HepG2 (cell line): ENCODE measurements around the gene DISP2. TPM values are rescaled to one million over a fixed set of nuclear protein-coding genes. Genes with fewer than 3 reads are reported as not detected.

ENCODE experiments used
- EHMT2 ChIP-seq: fragments of 200-600 bp; sonication (generic); IDR thresholded peaks from 2 replicates; pipeline ENCODE4 v1.7.0; 2017; ENCODE audit warnings: antibody characterized with exemption, low read depth, low read length, borderline replicate concordance
- ETV5 ChIP-seq: IDR thresholded peaks from 2 replicates; pipeline ENCODE4 v1.6.1; 2018; ENCODE audit warnings: missing biosample characterization, missing genetic modification reagents, inconsistent platforms, borderline replicate concordance
- FOXK2 ChIP-seq: fragments of 450-650 bp; IDR thresholded peaks from 2 replicates; pipeline ENCODE4 v1.6.1; 2016
- ISL2 ChIP-seq: sonication (generic); formaldehyde crosslinking; IDR thresholded peaks from 2 replicates; pipeline ENCODE4 v1.5.0; 2020; ENCODE audit warnings: missing genetic modification reagents
- KLF15 ChIP-seq: sonication (generic); formaldehyde crosslinking; IDR thresholded peaks from 2 replicates; pipeline ENCODE4 v1.8.1; 2023; ENCODE audit warnings: borderline replicate concordance, mild to moderate bottlenecking, inconsistent platforms, missing genetic modification reagents, mixed read lengths
- MIER2 ChIP-seq: IDR thresholded peaks from 2 replicates; pipeline ENCODE4 v1.6.1; 2016; ENCODE audit warnings: missing biosample characterization, missing genetic modification reagents
- MXD3 ChIP-seq: IDR thresholded peaks from 2 replicates; pipeline ENCODE4 v1.6.1; 2016; ENCODE audit warnings: mild to moderate bottlenecking, missing biosample characterization, missing genetic modification reagents
- NKX3-1 ChIP-seq: sonication (generic); formaldehyde crosslinking; IDR thresholded peaks from 2 replicates; pipeline ENCODE4 v1.5.0; 2020; ENCODE audit warnings: missing genetic modification reagents
- NR2C2 ChIP-seq: sonication (generic); formaldehyde crosslinking; IDR thresholded peaks from 2 replicates; pipeline ENCODE4 v1.4.0; 2020; ENCODE audit warnings: missing genetic modification reagents, mild to moderate bottlenecking, moderate library complexity, borderline replicate concordance
- NR2F6 ChIP-seq, 2 experiments: IDR thresholded peaks; 2 replicates each; pipeline ENCODE4 v1.6.1; 2016; ENCODE audit warnings: antibody characterized with exemption in 1 of 2, mild to moderate bottlenecking in 1 of 2
- PHF5A ChIP-seq: IDR thresholded peaks from one replicate; pipeline ENCODE4 v1.6.1; 2018; ENCODE audit warnings: low read depth, missing genetic modification reagents; ENCODE audit not compliant: unreplicated experiment
- RBFOX2 ChIP-seq: fragments of 200-400 bp; formaldehyde crosslinking; IDR thresholded peaks from 2 replicates; pipeline ENCODE4 v1.6.1; 2017; ENCODE audit warnings: low read depth, mild to moderate bottlenecking, low read length
- SCMH1 ChIP-seq: sonication (generic); formaldehyde crosslinking; IDR thresholded peaks from 2 replicates; pipeline ENCODE4 v1.9.0; 2021; ENCODE audit warnings: missing genetic modification reagents, mild to moderate bottlenecking, borderline replicate concordance
- ZNF441 ChIP-seq: sonication (generic); formaldehyde crosslinking; IDR thresholded peaks from 2 replicates; pipeline ENCODE4 v1.7.0; 2021; ENCODE audit warnings: missing genetic modification reagents, borderline replicate concordance
- ZNF629 ChIP-seq: sonication (generic); formaldehyde crosslinking; conservative IDR thresholded peaks from 2 replicates; pipeline ENCODE4 v1.5.0; 2020; ENCODE audit warnings: missing genetic modification reagents
- ZNF7 ChIP-seq: IDR thresholded peaks from 2 replicates; pipeline ENCODE4 v1.6.1; 2016; ENCODE audit warnings: missing biosample characterization, missing genetic modification reagents
- ZNF83 ChIP-seq: sonication (generic); formaldehyde crosslinking; IDR thresholded peaks from 2 replicates; pipeline ENCODE4 v1.4.0; 2020; ENCODE audit warnings: missing genetic modification reagents, mild to moderate bottlenecking, borderline replicate concordance
- polyA plus RNA-seq, 8 experiments: library from polyadenylated mRNA; depleted of rRNA in 3 of 8; stranded (reverse) in 7 of 8; unstranded in 1 of 8; fragments of >200 nt; fragmentation: Illumina TruSeq in 4 of 8; extraction: Trizol in 4 of 8; gene quantifications; 2 replicates each; pipeline versions ENCODE4 v1.2.1 to v1.2.3, GENCODE V29; 2011 to 2016; ENCODE audit warnings: low read depth in 4 of 8, missing spikeins in 1 of 8, mixed read lengths in 1 of 8; ENCODE audit not compliant: insufficient read depth in 1 of 8
- total RNA-seq, 5 experiments: library from RNA; depleted of rRNA; stranded (reverse); fragments of >200 nt; fragmentation: Illumina TruSeq; extraction: Trizol; gene quantifications; 2 replicates each; pipeline ENCODE4 v1.2.3, GENCODE V29; 2016; ENCODE audit warnings: low read depth in 1 of 5
- TF ChIP-seq, protein P1 (sequence below), 2 experiments: fragments of 450-650 bp in 1 of 2; sonication (generic) in 1 of 2; formaldehyde crosslinking in 1 of 2; IDR thresholded peaks; 2 replicates each; pipeline versions ENCODE4 v1.6.1 to v1.8.0; 2016 to 2022; ENCODE audit warnings: antibody characterized with exemption in 1 of 2, mild to moderate bottlenecking in 1 of 2, missing genetic modification reagents in 1 of 2

Gene DISP2
- total and polyA plus RNA-seq, 2 of the 13 experiments (the other 11 are each of a cell fraction or from before 2014, with no cell fraction given), result 0.09 to 0.32 TPM

GRCh38 chr15:40421246-40422157, 63.5 kb downstream of the DISP2 start (continued):
- TF ChIP-seq MXD3 (CRISPR knock-in tag), result peak; percentile 68; the same call in 1 of the 2 replicates
- no peak for TF ChIP-seq PHF5A
- TF ChIP-seq EHMT2, result no peak
- TF ChIP-seq KLF15 (CRISPR knock-in tag), result no peak
- TF ChIP-seq, protein P1, sequence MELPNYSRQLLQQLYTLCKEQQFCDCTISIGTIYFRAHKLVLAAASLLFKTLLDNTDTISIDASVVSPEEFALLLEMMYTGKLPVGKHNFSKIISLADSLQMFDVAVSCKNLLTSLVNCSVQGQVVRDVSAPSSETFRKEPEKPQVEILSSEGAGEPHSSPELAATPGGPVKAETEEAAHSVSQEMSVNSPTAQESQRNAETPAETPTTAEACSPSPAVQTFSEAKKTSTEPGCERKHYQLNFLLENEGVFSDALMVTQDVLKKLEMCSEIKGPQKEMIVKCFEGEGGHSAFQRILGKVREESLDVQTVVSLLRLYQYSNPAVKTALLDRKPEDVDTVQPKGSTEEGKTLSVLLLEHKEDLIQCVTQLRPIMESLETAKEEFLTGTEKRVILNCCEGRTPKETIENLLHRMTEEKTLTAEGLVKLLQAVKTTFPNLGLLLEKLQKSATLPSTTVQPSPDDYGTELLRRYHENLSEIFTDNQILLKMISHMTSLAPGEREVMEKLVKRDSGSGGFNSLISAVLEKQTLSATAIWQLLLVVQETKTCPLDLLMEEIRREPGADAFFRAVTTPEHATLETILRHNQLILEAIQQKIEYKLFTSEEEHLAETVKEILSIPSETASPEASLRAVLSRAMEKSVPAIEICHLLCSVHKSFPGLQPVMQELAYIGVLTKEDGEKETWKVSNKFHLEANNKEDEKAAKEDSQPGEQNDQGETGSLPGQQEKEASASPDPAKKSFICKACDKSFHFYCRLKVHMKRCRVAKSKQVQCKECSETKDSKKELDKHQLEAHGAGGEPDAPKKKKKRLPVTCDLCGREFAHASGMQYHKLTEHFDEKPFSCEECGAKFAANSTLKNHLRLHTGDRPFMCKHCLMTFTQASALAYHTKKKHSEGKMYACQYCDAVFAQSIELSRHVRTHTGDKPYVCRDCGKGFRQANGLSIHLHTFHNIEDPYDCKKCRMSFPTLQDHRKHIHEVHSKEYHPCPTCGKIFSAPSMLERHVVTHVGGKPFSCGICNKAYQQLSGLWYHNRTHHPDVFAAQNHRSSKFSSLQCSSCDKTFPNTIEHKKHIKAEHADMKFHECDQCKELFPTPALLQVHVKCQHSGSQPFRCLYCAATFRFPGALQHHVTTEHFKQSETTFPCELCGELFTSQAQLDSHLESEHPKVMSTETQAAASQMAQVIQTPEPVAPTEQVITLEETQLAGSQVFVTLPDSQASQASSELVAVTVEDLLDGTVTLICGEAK (IDR thresholded peaks at IDR 0.05), result no peak
- TF ChIP-seq, protein P1 (CRISPR knock-in tag; IDR thresholded peaks at IDR 0.05), result no peak
- TF ChIP-seq NKX3-1, result no peak
- TF ChIP-seq RBFOX2, result 0 out of 2 replicates have a peak, but pooled peaks have one; percentile 20
- TF ChIP-seq ETV5, result no peak
- no peak for TF ChIP-seq ZNF7 (CRISPR knock-in tag)
- TF ChIP-seq ZNF83, result peak; percentile 79; the same call in 1 of the 2 replicates
- no peak for TF ChIP-seq NR2F6 (IDR thresholded peaks at IDR 0.05)
- TF ChIP-seq NR2F6 (CRISPR knock-in tag; IDR thresholded peaks at IDR 0.05), result peak; percentile 49; the same call in 1 of the 2 replicates
- 0 out of 2 replicates have a peak, but pooled peaks have one; percentile 18 for TF ChIP-seq ZNF629 (CRISPR knock-in tag)
- TF ChIP-seq ZNF441, result 0 out of 2 replicates have a peak, but pooled peaks have one; percentile 31
- 0 out of 2 replicates have a peak, but pooled peaks have one; percentile 46 for TF ChIP-seq MIER2 (CRISPR knock-in tag)
- no peak for TF ChIP-seq NR2C2 (CRISPR knock-in tag)
- no peak for TF ChIP-seq ISL2 (CRISPR knock-in tag)
- no peak for TF ChIP-seq FOXK2
- TF ChIP-seq SCMH1 (CRISPR knock-in tag), result no peak
